Muscle layer of colon (tissue), 2 donors: ENCODE measurements around the gene FMNL2.

Experiments
- H3K27ac ChIP-seq: one replicate; pipeline ENCODE4 v1.7.0; 2013; ENCODE audit warnings: low read depth, mild to moderate bottlenecking, low read length, moderate library complexity
- H3K27me3 ChIP-seq, 2 donors: one replicate each; pipeline ENCODE4 v1.7.0; 2013; ENCODE audit warnings: low read length in 2 of 2, mild to moderate bottlenecking in 2 of 2; ENCODE audit not compliant: insufficient read depth in 2 of 2, control insufficient read depth in 1 of 2
- H3K36me3 ChIP-seq: one replicate; pipeline ENCODE4 v1.7.0; 2013; ENCODE audit warnings: mild to moderate bottlenecking, low read length; ENCODE audit not compliant: insufficient read depth
- H3K4me1 ChIP-seq: one replicate; pipeline ENCODE4 v1.7.0; 2013; ENCODE audit warnings: mild to moderate bottlenecking, low read length; ENCODE audit not compliant: insufficient read depth
- H3K4me3 ChIP-seq, 2 donors: one replicate each; pipeline ENCODE4 v1.7.0; 2013; ENCODE audit warnings: low read length in 2 of 2, low read depth in 1 of 2, mild to moderate bottlenecking in 1 of 2, moderate library complexity in 1 of 2
- H3K9ac ChIP-seq: one replicate; pipeline ENCODE4 v1.7.0; 2013; ENCODE audit warnings: low read length
- H3K9me3 ChIP-seq: one replicate; pipeline ENCODE4 v1.7.0; 2013; ENCODE audit warnings: mild to moderate bottlenecking, low read length
- donor health status: abdominal sarcoma.
- donor health status: Adenocarcinoma of cecum.

FMNL2 gene

DNA sequence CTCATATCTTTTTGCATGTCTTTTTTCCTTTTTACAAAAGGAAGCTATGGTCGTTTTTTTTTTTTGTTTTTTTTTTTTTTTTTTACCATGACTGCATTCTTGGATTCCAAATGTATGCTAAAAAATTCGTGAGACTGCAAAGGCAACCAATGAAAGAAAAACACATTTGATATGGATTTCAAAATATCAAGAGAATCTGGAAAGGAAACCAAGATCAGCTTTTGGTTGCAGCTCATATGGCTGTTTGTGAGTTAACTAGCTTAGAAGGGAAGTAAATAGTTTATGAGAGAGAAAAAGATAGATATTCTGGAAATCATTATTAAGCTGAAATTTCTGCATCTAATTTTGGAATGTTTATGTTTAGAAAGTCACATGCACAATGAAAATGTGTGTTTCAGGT, 272.0 kb downstream of the FMNL2 start:
- peaks cover 7% of the 10 kb centered on the region for H3K4me1 ChIP-seq
- H3K27me3 ChIP-seq, result no peaks in the 10 kb centered on the region
- H3K27ac ChIP-seq, result no peak overlapping the region
- no peak overlapping the region for H3K9ac ChIP-seq
- H3K9me3 ChIP-seq, result no peaks in the 10 kb centered on the region
- no peaks in the 10 kb centered on the region for H3K36me3 ChIP-seq
- no peak overlapping the region for H3K4me3 ChIP-seq

GRCh38 chr2:152607793-152608300, 272.9 kb downstream of the FMNL2 start:
- Histone ChIP-seq H3K4me3 (no peak overlapping the region), H3K9ac (no peak overlapping the region), H3K27me3 (no peaks in the 10 kb centered on the region), H3K36me3 (no peaks in the 10 kb centered on the region), H3K9me3 (no peaks in the 10 kb centered on the region), H3K27ac (no peak overlapping the region), H3K4me1 (peaks cover 10% of the 10 kb centered on the region)

GRCh38 chr2:152609154-152609553, 274.2 kb downstream of the FMNL2 start:
- H3K9me3 ChIP-seq, result no peaks in the 10 kb centered on the region
- H3K4me3 ChIP-seq, result no peak overlapping the region
- no peaks in the 10 kb centered on the region for H3K27me3 ChIP-seq
- peaks cover 13% of the 10 kb centered on the region for H3K4me1 ChIP-seq
- H3K9ac ChIP-seq, result no peak overlapping the region
- H3K36me3 ChIP-seq, result no peaks in the 10 kb centered on the region
- no peak overlapping the region for H3K27ac ChIP-seq

DNA sequence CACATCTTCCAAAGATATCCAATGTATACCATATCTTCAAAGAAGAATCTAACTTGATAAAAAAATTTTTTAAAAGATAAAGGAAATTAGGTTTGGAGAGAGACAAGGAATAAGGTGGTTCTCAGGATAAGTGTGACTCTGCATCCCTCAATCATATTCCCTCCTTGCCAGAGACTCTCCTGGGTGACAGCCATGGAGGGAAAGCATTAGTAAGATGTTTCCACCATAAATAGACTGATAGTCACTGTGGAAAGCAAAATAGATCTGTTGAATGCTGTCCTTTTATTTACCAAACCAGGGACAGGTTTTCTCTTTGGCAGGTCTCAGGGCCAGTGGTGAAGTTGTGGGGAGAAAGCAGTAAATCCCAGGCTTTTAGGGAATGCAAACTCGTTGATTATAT, 274.7 kb downstream of the FMNL2 start:
- H3K27ac ChIP-seq, result no peak overlapping the region

GRCh38 chr2:152611458-152612231, 276.7 kb downstream of the FMNL2 start:
- Histone ChIP-seq H3K27me3 (no peaks in the 10 kb centered on the region), H3K9ac (no peak overlapping the region), H3K27ac (no peak overlapping the region), H3K9me3 (no peaks in the 10 kb centered on the region), H3K4me3 (no peak overlapping the region), H3K4me1 (peaks cover 13% of the 10 kb centered on the region), H3K36me3 (peaks cover 12% of the 10 kb centered on the region)

More for the DNA sequence above, 274.7 kb downstream of the FMNL2 start:
- Histone ChIP-seq H3K9ac (no peak overlapping the region), H3K4me1 (peaks cover 13% of the 10 kb centered on the region), H3K9me3 (no peaks in the 10 kb centered on the region), H3K27me3 (no peaks in the 10 kb centered on the region), H3K4me3 (no peak overlapping the region), H3K36me3 (peaks cover under 1% of the 10 kb centered on the region)

- H3K27me3 ChIP-seq, result no peaks in the 10 kb centered on the region
- H3K4me1 ChIP-seq, result peaks cover 13% of the 10 kb centered on the region
- no peak overlapping the region for H3K27ac ChIP-seq
- no peaks in the 10 kb centered on the region for H3K9me3 ChIP-seq
- no peak overlapping the region for H3K4me3 ChIP-seq
- H3K9ac ChIP-seq, result no peak overlapping the region
- H3K36me3 ChIP-seq, result peaks cover 12% of the 10 kb centered on the region
Observed at GRCh38 chr2:152613235-152613634, 278.3 kb downstream of the FMNL2 start.

DNA sequence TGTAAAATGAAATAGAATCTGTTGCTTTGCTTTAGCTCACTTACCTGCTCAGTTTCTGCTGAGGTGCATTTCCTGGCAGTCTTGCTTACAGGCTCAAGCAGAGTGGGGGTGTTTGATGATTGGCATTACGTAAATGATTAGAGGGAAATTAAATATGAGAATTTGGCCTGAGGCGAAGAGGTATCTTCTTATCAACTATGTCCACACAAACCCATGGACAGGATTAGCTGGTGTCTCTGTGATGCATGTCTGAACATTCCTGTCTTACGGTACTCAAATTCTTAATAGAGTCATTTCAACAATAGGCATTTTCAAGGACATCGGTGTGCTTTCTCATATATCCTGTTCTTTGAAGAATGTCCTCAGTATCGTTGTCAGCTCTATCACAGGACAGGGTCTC, 280.2 kb downstream of the FMNL2 start:
- Histone ChIP-seq H3K4me1 (peaks cover 18% of the 10 kb centered on the region), H3K4me3 (no peak overlapping the region), H3K27ac (no peak overlapping the region), H3K9me3 (no peaks in the 10 kb centered on the region), H3K27me3 (no peaks in the 10 kb centered on the region), H3K36me3 (peaks cover 12% of the 10 kb centered on the region), H3K9ac (no peak overlapping the region)

- no peak overlapping the region for H3K4me3 ChIP-seq
- H3K36me3 ChIP-seq, result peaks cover 18% of the 10 kb centered on the region
- no peaks in the 10 kb centered on the region for H3K27me3 ChIP-seq
- H3K27ac ChIP-seq, result no peak overlapping the region
- peaks cover 17% of the 10 kb centered on the region for H3K4me1 ChIP-seq
- no peak overlapping the region for H3K9ac ChIP-seq
- no peaks in the 10 kb centered on the region for H3K9me3 ChIP-seq
Observed at GRCh38 chr2:152617456-152618192, 282.6 kb downstream of the FMNL2 start.

DNA sequence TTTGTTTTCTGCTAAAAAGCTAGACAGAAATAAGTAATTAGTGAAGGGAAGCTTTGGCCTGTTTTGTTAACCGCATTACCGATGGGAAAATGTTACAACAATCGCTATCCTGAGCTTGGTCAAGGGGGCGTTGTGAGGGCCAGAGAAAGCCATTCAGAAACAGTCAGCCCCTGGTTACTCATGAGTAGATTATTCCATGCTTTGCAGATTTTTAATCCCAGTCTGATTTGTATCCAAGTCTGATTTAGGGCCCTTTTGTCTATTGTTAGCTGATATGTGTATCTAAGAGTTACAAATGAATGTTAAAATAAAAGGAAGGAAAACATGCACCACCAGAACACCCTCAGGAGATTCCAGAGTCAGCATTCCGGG, 283.2 kb downstream of the FMNL2 start:
- no peak overlapping the region for H3K4me3 ChIP-seq
- peaks cover 18% of the 10 kb centered on the region for H3K36me3 ChIP-seq
- no peaks in the 10 kb centered on the region for H3K9me3 ChIP-seq
- H3K27ac ChIP-seq, result no peak overlapping the region
- H3K9ac ChIP-seq, result no peak overlapping the region
- peaks cover 17% of the 10 kb centered on the region for H3K4me1 ChIP-seq
- no peaks in the 10 kb centered on the region for H3K27me3 ChIP-seq

DNA sequence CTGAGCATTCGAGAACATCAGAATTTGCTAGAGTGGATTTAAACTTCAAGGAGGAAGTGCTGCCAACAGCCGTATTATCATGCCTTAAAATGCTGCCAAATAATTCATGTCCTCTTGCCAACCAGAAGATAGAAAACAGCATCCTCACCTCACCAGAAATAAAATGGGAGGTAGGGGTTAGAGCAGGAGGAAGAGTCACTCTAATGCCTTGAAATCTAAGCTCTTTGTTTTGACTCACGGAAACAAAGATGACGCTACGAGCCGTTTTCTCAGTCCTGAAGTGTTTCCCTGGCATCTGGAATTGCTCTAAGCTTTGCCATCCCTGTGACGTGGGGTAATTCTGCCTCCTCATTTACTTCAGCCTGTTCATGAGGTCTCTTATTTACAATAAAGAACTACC, 285.2 kb downstream of the FMNL2 start:
- Histone ChIP-seq H3K9ac (no peak overlapping the region), H3K36me3 (peaks cover 13% of the 10 kb centered on the region), H3K4me1 (peaks cover 14% of the 10 kb centered on the region)

GRCh38 chr2:152620985-152621384, 286.0 kb downstream of the FMNL2 start:
- H3K27me3 ChIP-seq, result no peaks in the 10 kb centered on the region
- H3K4me3 ChIP-seq, result no peak overlapping the region
- no peaks in the 10 kb centered on the region for H3K9me3 ChIP-seq
- H3K4me1 ChIP-seq, result peaks cover 14% of the 10 kb centered on the region
- H3K9ac ChIP-seq, result no peak overlapping the region
- H3K36me3 ChIP-seq, result peaks cover 6% of the 10 kb centered on the region
- peak overlapping the region; percentile 83 for H3K27ac ChIP-seq

More for the DNA sequence above, 285.2 kb downstream of the FMNL2 start:
- H3K27ac ChIP-seq, result peak overlapping the region; percentile 83
- H3K27me3 ChIP-seq, result no peaks in the 10 kb centered on the region
- H3K9me3 ChIP-seq, result no peaks in the 10 kb centered on the region
- no peak overlapping the region for H3K4me3 ChIP-seq
